Activated CD8-positive, alpha-beta memory T cell treated with anti-CD3 and anti-CD28 coated beads for 48 hours (primary cell): Measurements from ENCODE around the gene GALE.
"Not testable (repeated sequence)": the region's sequence is repeated elsewhere in the genome, so short reads cannot be mapped to it uniquely, and the experiment has no call there.

Source experiments
- DNase-seq, 3 experiments: peaks; one replicate each; pipeline ENCODE4 v3.0.0-alpha.2; 2020; ENCODE audit warnings: low read depth in 2 of 3, low spot score in 2 of 3

Gene GALE

GRCh38 chr1:23793018-23793781, 7.4 kb downstream of the GALE start:
- no peak for DNase-seq

GRCh38 chr1:23792151-23792945, 8.2 kb downstream of the GALE start:
- no peak for DNase-seq

- no peak for DNase-seq
These were observed 9.0 kb downstream of the GALE start for GRCh38 chr1:23791516-23792047.

GRCh38 chr1:23790696-23791515, 9.6 kb downstream of the GALE start, which contains the start of gene LYPLA2:
LYPLA2 (plus strand) TSS chr1:23791145; CDS start chr1:23792683, 1,538 bp downstream.
- peak; percentile 73 to 78 (median 73) for DNase-seq

- DNase-seq, result no peak
These were observed 11.9 kb downstream of the GALE start for GRCh38 chr1:23788695-23789094.

- no peak for DNase-seq
These were observed 12.9 kb downstream of the GALE start for GRCh38 chr1:23787701-23788100.

GRCh38 chr1:23784846-23785245, 15.7 kb downstream of the GALE start:
- DNase-seq, result no peak

GRCh38 chr1:23783141-23783540, 17.4 kb downstream of the GALE start:
- not testable (repeated sequence) for DNase-seq

GRCh38 chr1:23779826-23780371, 20.7 kb downstream of the GALE start:
- DNase-seq, result no peak

GRCh38 chr1:23777979-23778814, 22.4 kb downstream of the GALE start, which contains the start of gene PITHD1:
PITHD1 (plus strand) TSS chr1:23778418; CDS start chr1:23778516, 98 bp downstream.
- DNase-seq, result peak; percentile 55 to 68 (median 56)

- DNase-seq, result no peak
These were observed 24.3 kb downstream of the GALE start for GRCh38 chr1:23776217-23776616.

GRCh38 chr1:23774174-23774880, 26.2 kb downstream of the GALE start:
- no peak for DNase-seq

- DNase-seq, result no peak
These were observed 27.7 kb downstream of the GALE start for GRCh38 chr1:23772854-23773242.

GRCh38 chr1:23772049-23772853, 28.3 kb downstream of the GALE start:
- DNase-seq, result peak; percentile 40 to 87 (median 80)

- DNase-seq, result no peak
These were observed 31.8 kb downstream of the GALE start for GRCh38 chr1:23768733-23769132.

- DNase-seq, result no peak
These were observed 37.4 kb downstream of the GALE start for GRCh38 chr1:23763041-23763577.

GRCh38 chr1:23759277-23759676, 41.3 kb downstream of the GALE start:
- DNase-seq, result no peak

- no peak for DNase-seq
These were observed 42.7 kb downstream of the GALE start for GRCh38 chr1:23757812-23758211.
